HG02623 (cell line): Measurements from ENCODE around the gene ST7L.

Source experiments
- ATAC-seq: cut with Tn5 transposase; IDR thresholded peaks from one replicate; pipeline ENCODE4 v1.9.1; 2021; ENCODE audit warnings: moderate library complexity; ENCODE audit not compliant: unreplicated experiment

ST7L gene

DNA sequence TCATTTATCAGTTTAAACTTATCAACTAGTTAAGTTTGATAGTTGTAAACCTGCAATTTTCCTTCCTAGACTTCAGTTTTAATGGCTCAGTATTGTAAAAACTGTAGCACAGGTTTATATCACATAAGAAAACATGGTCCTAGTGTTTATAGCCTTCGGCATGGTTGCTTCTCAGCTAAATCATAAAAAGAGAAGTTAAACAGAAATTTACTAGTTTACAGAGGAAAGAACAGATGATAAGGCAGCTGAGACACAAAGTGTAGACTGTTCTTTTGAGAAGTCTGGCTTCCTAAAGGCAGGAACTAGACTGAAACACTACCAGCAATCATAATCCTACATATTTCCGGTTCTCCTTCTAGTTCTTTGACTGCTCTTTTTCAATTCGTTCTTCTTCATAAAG lies 70.4 kb downstream of the ST7L start:
- ATAC-seq, result no peak

- ATAC-seq, result no peak
Measured at GRCh38 chr1:112546076-112546475, 72.9 kb downstream of the ST7L start.

- ATAC-seq, result no peak
Measured at GRCh38 chr1:112544751-112545150, 74.2 kb downstream of the ST7L start.

GRCh38 chr1:112544011-112544688 lies 74.8 kb downstream of the ST7L start:
- ATAC-seq, result no peak

DNA sequence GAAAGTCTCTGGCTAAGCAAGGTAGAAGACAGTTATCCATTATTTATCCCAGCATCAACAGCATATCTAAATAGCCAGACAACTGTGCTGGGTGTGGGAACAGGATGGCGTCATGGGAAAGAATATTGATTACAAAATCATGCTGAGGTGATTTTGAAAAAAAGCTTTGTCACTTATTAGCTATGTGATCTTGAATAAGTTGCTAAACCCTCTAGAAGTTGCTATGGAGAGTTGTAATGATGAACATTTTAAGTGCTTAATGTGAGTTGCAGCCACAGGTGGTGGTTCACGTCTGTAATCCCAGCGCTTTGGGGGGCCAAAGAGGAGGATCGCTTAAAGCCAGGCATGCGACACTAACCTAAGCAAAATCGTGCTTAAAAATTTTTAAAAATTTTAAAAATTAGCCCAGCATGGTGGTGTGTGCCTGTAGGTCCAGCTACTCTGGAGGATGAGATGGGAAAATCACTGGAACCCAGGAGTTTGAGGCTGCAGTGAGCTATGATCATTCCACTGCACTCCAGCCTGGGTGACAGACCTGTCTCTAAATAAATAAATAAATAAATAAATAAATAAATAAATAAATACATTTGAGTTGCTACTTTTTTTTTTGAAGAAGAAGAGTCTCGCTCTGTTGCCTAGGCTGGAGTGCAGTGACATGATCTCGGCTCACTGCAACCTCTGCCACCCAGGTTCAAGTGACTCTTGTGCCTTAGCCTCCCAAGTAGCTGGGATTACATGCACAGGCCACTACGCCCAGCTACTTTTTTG lies 76.6 kb downstream of the ST7L start:
- ATAC-seq, result no peak

DNA sequence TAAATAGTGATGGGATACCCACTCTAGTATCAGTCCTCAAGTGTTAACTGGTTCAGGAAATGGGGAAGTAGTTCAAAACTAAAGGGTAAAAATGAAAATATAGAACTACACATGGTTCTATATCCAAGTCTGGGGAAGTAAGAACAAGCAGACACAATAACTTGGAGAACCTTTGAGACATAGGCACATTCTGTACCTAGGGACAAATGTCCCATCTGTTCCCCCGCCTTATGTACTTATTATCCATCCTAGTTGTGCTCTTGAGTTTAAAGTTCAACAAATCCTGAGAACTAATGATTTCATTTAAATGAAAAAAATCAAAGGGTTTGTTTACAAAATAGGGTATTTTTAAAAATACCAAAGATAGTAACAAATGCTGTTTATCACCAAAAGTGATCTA lies 77.6 kb downstream of the ST7L start:
- no peak for ATAC-seq

DNA sequence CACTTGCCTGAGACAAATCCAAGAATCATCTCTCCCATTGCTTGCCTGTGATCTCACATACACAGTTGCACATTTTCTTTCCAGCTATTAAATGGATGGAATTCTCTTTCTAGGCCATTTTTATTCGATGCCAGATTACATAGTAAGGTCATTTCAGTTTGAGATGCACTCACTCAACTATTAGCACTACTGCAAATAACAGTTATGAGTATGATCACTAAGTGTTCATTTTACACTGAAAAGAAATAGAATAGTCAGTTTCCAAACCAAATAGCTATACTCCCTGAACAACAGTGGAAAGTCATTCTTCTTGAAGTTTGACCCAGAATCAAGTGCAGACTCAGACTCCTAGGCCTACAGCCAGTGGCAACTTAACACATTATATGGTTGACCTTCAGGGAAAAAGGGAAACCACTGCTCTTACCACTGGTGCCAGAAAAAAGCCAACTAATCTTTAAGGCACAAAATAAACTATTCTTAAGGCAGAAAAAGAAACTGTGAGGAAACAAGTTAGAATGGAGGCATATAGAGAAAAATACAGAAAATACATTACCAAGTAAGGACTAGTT lies 78.6 kb downstream of the ST7L start:
- no peak for ATAC-seq

DNA sequence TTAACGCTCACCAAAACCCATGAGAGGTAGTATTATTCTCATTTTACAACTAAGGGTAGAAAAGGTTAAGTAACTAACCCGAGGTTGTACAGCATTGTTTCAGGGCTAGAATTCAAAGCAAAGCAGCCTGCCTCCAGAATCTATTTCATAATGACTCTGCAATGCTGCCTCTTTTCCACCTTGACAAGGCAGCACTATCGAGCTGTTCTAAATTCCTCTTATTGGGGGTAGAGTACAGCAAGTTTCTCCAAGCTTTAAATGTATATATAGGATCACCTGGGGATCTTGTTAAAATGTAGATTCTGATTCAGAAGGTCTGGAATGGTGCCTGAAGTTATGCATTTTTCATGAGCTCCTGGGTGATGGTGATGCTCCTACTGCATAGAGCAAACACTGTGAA lies 80.1 kb downstream of the ST7L start:
- ATAC-seq, result no peak

DNA sequence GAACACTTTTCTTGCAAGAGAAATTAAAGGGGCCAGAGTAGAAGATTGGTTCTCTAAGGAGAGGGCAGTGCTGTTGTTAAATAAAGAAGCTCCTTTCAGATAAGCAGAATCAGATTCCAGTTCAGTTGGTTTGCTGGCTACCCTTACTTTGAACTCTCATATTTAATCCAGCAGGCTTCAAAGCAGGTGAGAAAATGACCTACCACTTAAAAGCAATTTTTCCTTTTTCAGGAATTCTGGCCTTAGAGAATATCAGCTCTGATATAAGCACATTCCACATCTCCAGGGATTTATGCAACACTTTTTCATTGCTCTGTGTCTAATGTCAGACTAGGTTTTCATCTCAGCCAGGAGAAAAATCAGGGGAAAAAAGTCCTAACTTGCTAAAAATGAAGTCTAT lies 81.5 kb downstream of the ST7L start:
- ATAC-seq, result no peak

DNA sequence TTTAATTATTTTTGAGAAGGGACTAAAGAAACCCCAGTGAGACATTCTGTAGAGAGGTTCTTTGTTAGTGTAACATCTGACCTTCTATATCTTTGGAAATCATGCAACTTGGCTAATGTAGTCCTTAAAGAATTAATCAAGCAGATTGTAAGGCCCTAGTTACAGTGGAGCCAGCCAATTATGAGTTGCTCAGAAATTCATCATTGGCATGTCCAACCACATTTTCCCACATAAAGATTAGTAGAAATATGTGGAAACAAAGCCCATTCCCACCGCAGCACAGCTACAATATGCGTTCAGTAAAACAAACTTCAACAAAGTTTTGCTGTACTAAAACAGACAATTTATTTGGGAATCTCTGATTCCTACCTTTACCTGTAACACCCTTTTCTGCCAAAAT lies 82.4 kb downstream of the ST7L start:
- no peak for ATAC-seq

GRCh38 chr1:112533029-112533428 lies 85.9 kb downstream of the ST7L start:
- ATAC-seq, result no peak

DNA sequence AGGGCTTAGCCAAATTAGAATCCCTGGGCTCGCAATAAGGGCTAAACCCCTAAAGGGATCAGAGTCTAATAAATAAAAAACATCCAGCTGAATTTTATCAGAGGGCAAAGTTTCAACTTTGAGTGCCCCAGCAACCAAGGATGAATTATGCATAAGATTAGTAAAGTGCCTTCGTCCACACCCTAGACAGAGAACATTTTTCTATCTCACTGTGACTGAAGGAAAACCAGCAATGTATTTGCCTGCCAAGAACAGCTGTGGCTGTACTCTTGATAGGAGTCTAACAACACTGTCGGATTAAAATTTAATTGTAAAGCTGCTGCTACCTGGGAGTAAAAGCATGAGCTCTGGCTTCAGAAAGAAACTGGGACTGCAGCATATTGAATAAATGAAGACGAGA lies 86.9 kb downstream of the ST7L start:
- ATAC-seq, result no peak

- no peak for ATAC-seq
Measured at GRCh38 chr1:112530832-112531231, 88.1 kb downstream of the ST7L start.

- ATAC-seq, result no peak
Measured at GRCh38 chr1:112529301-112529700, 89.6 kb downstream of the ST7L start.

DNA sequence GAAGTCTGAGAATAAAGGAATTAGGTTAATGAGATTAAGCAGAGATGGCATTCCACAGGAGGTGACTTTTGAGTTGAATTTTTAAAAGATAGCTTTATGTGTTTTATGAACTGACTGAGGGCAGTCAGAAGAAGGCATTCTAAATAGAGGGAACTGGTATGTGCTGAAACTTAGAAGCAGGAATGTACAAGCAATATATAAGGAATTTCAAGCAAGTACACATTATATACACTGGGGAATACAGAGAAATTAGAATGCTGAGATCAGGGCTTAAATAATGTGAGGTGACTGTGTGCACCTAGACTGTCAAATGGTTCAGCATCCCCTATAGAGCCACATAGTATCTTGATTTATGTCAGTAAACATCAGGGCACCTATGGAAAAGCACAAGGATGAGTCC lies 90.9 kb downstream of the ST7L start:
- no peak for ATAC-seq

- no peak for ATAC-seq
Measured at GRCh38 chr1:112527266-112528010, 91.5 kb downstream of the ST7L start.

- ATAC-seq, result no peak
Measured at GRCh38 chr1:112524986-112525385, 94.0 kb downstream of the ST7L start.

DNA sequence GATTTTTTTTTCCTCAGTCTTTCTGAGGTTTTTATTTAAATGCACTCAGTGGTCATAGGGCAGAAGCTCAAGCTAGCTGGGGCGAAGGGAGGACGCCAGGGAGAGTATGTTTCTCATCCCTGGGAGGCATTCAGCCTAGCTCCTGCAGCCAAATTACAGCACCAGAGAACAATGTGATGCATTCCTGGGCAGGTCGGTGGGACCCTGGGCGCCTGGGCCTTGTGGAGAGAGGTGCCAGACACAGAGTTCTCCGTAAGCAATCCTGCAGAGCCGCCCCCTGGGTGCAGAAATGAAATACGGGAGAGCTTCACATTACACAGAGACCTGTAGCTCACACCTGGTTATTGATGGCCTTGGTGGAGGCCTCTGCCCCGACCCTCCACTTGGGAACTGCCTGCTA lies 94.7 kb downstream of the ST7L start:
- no peak for ATAC-seq

- ATAC-seq, result no peak
Measured at GRCh38 chr1:112522621-112523020, 96.3 kb downstream of the ST7L start.

GRCh38 chr1:112520166-112520565 lies 98.8 kb downstream of the ST7L start:
- ATAC-seq, result no peak

DNA sequence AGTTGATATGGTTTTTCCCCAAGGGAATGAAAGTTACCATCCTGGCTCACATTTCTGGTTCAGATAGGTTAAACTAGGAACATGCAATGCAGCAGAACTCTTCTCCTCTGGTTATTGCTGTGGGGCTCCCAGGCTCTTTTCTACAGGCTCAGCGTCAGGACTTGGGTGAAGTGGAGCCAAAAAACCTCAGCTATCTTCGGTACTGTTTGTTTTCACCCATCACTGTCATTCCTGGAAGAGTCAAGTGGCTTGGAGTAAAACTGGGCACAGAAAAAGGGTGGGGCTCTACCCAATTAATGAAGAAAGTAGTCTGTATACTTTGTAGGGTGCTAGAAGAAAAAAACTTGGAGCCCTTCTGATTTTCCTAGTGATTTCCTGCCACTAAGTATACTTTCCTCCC lies 100.8 kb downstream of the ST7L start:
- no peak for ATAC-seq

GRCh38 chr1:112517646-112518045 lies 101.3 kb downstream of the ST7L start:
- ATAC-seq, result no peak
